K562 (cell line): ENCODE data around the gene TUT1. TPM values are rescaled to one million over a fixed set of nuclear protein-coding genes. Genes with fewer than 3 reads are reported as not detected.
A peak's percentile ranks its signal among the peaks of the same experiment; 100 is the strongest.

Experiments used
- ATAC-seq: fragments of 200-7000 bp; cut with Tn5 transposase; 3 replicates; pipeline ENCODE4 v1.9.1; 2020; ENCODE audit warnings: moderate library complexity
- BruUV-seq: library from RNA; stranded (reverse); fragments of 400-500 nt; replicated peaks from 2 replicates; lab custom pipeline; 2021; lab: Mats Ljungman, UMichigan
- CTCF ChIA-PET: fragments of 300-600 bp; formaldehyde crosslinking; extraction: SDS; loops from one replicate; lab custom pipeline; 2021; ENCODE audit warnings: low intra/inter-chr PET ratio; lab: Yijun Ruan, JAX
- POLR2A ChIA-PET: fragments of 300-600, 350-650 bp; sonication (Branson Sonifier 250); formaldehyde crosslinking; extraction: SDS; loops from one replicate; lab custom pipeline; 2021; ENCODE audit warnings: antibody characterized with exemption, inconsistent platforms; lab: Yijun Ruan, JAX
- DNase-seq, 4 experiments: peaks; one replicate each; pipeline versions ENCODE4 v3.0.0 to v3.0.0-alpha.2; 2011 to 2018; ENCODE audit warnings: low spot score in 3 of 4, mixed read lengths in 3 of 4; ENCODE audit errors: extremely low read depth in 1 of 4
- FAIRE-seq: peaks from 2 replicates; lab custom pipeline; 2011; peaks lifted over from hg19 to GRCh38; lab: Jason Lieb, UNC
- H2AFZ ChIP-seq: 2 replicates; pipeline ENCODE4 v1.6.0; 2011; ENCODE audit warnings: low read depth, low read length, control low read depth, inconsistent platforms
- H3K27ac ChIP-seq: fragments of 200-600 bp; 3 replicates; pipeline ENCODE4 v1.8.0; 2011; ENCODE audit warnings: low read depth, mild to moderate bottlenecking, control low read depth, inconsistent platforms, low read length, moderate library complexity, mixed read lengths; ENCODE audit errors: extremely low read depth
- H3K27me3 ChIP-seq, 2 experiments: fragments of 300-600 bp in 1 of 2; 2 replicates in 1 of 2; 3 replicates in 1 of 2; pipeline versions ENCODE4 v1.6.0 to v1.8.0; 2011; ENCODE audit warnings: inconsistent platforms in 2 of 2, low read length in 2 of 2, mild to moderate bottlenecking in 1 of 2, mixed read lengths in 1 of 2, moderate library complexity in 1 of 2; ENCODE audit not compliant: control insufficient read depth in 2 of 2, insufficient read depth in 2 of 2
- H3K36me3 ChIP-seq: fragments of 300-600 bp; 3 replicates; pipeline ENCODE4 v1.8.0; 2011; ENCODE audit warnings: mild to moderate bottlenecking, low read length, inconsistent platforms; ENCODE audit not compliant: control insufficient read depth, insufficient read depth
- H3K4me1 ChIP-seq, 2 experiments: fragments of 200-600 bp in 1 of 2; replicated peaks in 1 of 2; 2 replicates in 1 of 2; 3 replicates in 1 of 2; pipeline versions ENCODE4 v1.5.1 to v1.8.0; 2011; ENCODE audit warnings: inconsistent platforms in 2 of 2, low read length in 2 of 2, mild to moderate bottlenecking in 1 of 2, mixed read lengths in 1 of 2, moderate library complexity in 1 of 2; ENCODE audit not compliant: control insufficient read depth in 2 of 2, insufficient read depth in 2 of 2
- H3K4me2 ChIP-seq: 2 replicates; pipeline ENCODE4 v1.6.1; 2011; ENCODE audit warnings: low read length, control low read depth, inconsistent platforms, mixed read lengths; ENCODE audit not compliant: insufficient read depth
- H3K4me3 ChIP-seq: fragments of 200-600 bp; sonication (generic), shearing (Covaris generic); 2 replicates; pipeline ENCODE4 v1.5.1; 2016; ENCODE audit warnings: control low read depth, inconsistent platforms
- H3K79me2 ChIP-seq: fragments of 200-600 bp; 3 replicates; pipeline ENCODE4 v1.8.0; 2011; ENCODE audit warnings: low read length, inconsistent platforms; ENCODE audit not compliant: control insufficient read depth, insufficient read depth
- H3K9ac ChIP-seq, 2 experiments: 2 replicates each; pipeline versions ENCODE4 v1.6.0 to v1.6.1; 2011; ENCODE audit warnings: low read depth in 2 of 2, low read length in 2 of 2, control low read depth in 1 of 2, inconsistent platforms in 1 of 2, mild to moderate bottlenecking in 1 of 2, mixed read lengths in 1 of 2; ENCODE audit not compliant: insufficient read depth in 1 of 2
- H3K9me1 ChIP-seq: one replicate; pipeline ENCODE4 v1.6.0; 2011; ENCODE audit warnings: inconsistent platforms, mild to moderate bottlenecking, low read length, moderate library complexity; ENCODE audit not compliant: control insufficient read depth, insufficient read depth
- H3K9me3 ChIP-seq: replicated peaks from 2 replicates; pipeline ENCODE4 v1.5.1; 2011; ENCODE audit warnings: low read depth, low read length, inconsistent platforms; ENCODE audit not compliant: control insufficient read depth, insufficient read depth
- H4K20me1 ChIP-seq: replicated peaks from 2 replicates; pipeline ENCODE4 v1.6.1; 2011; ENCODE audit warnings: low read length, inconsistent platforms, mixed read lengths; ENCODE audit not compliant: control insufficient read depth, insufficient read depth
- BACH1 ChIP-seq: fragments of 200-800 bp; sonication (Bioruptor generic); IDR thresholded peaks from 2 replicates; pipeline ENCODE4 v1.6.1; 2016; ENCODE audit warnings: missing genetic modification characterization, missing compliant biosample characterization
- BRD4 ChIP-seq: fragments of 200-600 bp; sonication (generic); IDR thresholded peaks from 2 replicates; pipeline ENCODE4 v1.6.1; 2017; ENCODE audit warnings: inconsistent platforms
- CHD1 ChIP-seq: fragments of 200-600 bp; sonication (generic); IDR thresholded peaks from one replicate; pipeline ENCODE4 v1.6.1; 2012; ENCODE audit warnings: mild to moderate bottlenecking, moderate library complexity, low read length, inconsistent platforms
- FOXP1 ChIP-seq: sonication (generic); formaldehyde crosslinking; IDR thresholded peaks from 2 replicates; pipeline ENCODE4 v1.8.0; 2022; ENCODE audit warnings: mild to moderate bottlenecking, missing genetic modification reagents
- HDAC1 ChIP-seq, 2 experiments: fragments of 450-650 bp; IDR thresholded peaks; 2 replicates each; pipeline ENCODE4 v1.6.1; 2016 to 2017; ENCODE audit warnings: inconsistent platforms in 1 of 2, mild to moderate bottlenecking in 1 of 2, moderate library complexity in 1 of 2
- IRF2 ChIP-seq: sonication (generic); formaldehyde crosslinking; IDR thresholded peaks from 2 replicates; pipeline ENCODE4 v1.8.1; 2022; ENCODE audit warnings: mild to moderate bottlenecking, missing genetic modification reagents
- JUND ChIP-seq, 2 experiments: IDR thresholded peaks; 2 replicates in 1 of 2; 3 replicates in 1 of 2; pipeline ENCODE4 v1.6.1; 2011; ENCODE audit warnings: borderline replicate concordance in 2 of 2, low read depth in 2 of 2, low read length in 2 of 2, improper control_type of control experiment in 1 of 2, missing biosample characterization in 1 of 2, missing genetic modification characterization in 1 of 2, missing genetic modification reagents in 1 of 2
- KDM1A ChIP-seq, 2 experiments: fragments of 450-650 bp; IDR thresholded peaks; 2 replicates each; pipeline ENCODE4 v1.6.1; 2016; ENCODE audit warnings: mild to moderate bottlenecking in 2 of 2
- NR2C1 ChIP-seq, 2 experiments: fragments of 450-650 bp; IDR thresholded peaks; 2 replicates each; pipeline ENCODE4 v1.6.1; 2017; ENCODE audit warnings: mild to moderate bottlenecking in 2 of 2, antibody characterized with exemption in 1 of 2, inconsistent platforms in 1 of 2, missing compliant biosample characterization in 1 of 2, missing genetic modification characterization in 1 of 2
- NRF1 ChIP-seq, 2 experiments: fragments of 450-650 bp; IDR thresholded peaks in 1 of 2; conservative IDR thresholded peaks in 1 of 2; 2 replicates each; pipeline ENCODE4 v1.6.1; 2014; ENCODE audit warnings: mild to moderate bottlenecking in 2 of 2
- RBM17 ChIP-seq: fragments of 200-400 bp; formaldehyde crosslinking; IDR thresholded peaks from 2 replicates; pipeline ENCODE4 v1.6.1; 2017; ENCODE audit warnings: low read depth, mild to moderate bottlenecking, low read length, borderline replicate concordance
- ZNF134 ChIP-seq: fragments of 250-450 bp; sonication (Bioruptor Pico); conservative IDR thresholded peaks from 2 replicates; pipeline ENCODE4 v1.4.0; 2020
- ZNF436 ChIP-seq: fragments of 250-450, 450-650 bp; sonication (Bioruptor Pico); formaldehyde crosslinking; IDR thresholded peaks from 2 replicates; pipeline ENCODE4 v1.7.0; 2020; ENCODE audit warnings: mild to moderate bottlenecking
- ZNF696 ChIP-seq: fragments of 250-450 bp; sonication (Bioruptor Pico); conservative IDR thresholded peaks from 2 replicates; pipeline ENCODE4 v1.4.0; 2020; ENCODE audit warnings: mild to moderate bottlenecking, moderate library complexity
- WGBS: fragments of 100-300 bp; shearing (Covaris generic); methylation state at CpG from one replicate; pipeline ENCODE4 v1.1.6; 2016; ENCODE audit warnings: low coverage, mixed read lengths; ENCODE audit not compliant: insufficient coverage; ENCODE audit errors: missing lambda C conversion rate; 5-methylcytosine and 5-hydroxymethylcytosine counted together
- in situ Hi-C: fragments of 300-500 bp; cut with MboI; formaldehyde crosslinking; loops from 4 replicates; pipeline ENCODE4 v1.15.0; 2018; ENCODE audit warnings: inconsistent platforms, mixed read lengths
- intact Hi-C: fragments of 100-400 bp; cut with micrococcal nuclease; formaldehyde crosslinking; loops from 2 replicates; pipeline ENCODE4 v1.14.2; 2022
- polyA plus RNA-seq, 8 experiments: library from polyadenylated mRNA; depleted of rRNA in 4 of 8; stranded (reverse) in 5 of 8; unstranded in 3 of 8; fragments of >200 nt; fragmentation: Nextera tagmentation in 2 of 8; fragmentation: Illumina TruSeq in 1 of 8; extraction: Ambion mirVana in 2 of 8; extraction: Trizol in 1 of 8; gene quantifications; 2 replicates each; pipeline versions ENCODE4 v1.2.1 to v1.2.3, GENCODE V29; 2011 to 2014; ENCODE audit warnings: inconsistent platforms in 1 of 8, missing spikeins in 1 of 8
- total RNA-seq, 7 experiments: library from RNA; depleted of rRNA in 6 of 7; stranded (reverse); fragments of >200 nt in 6 of 7; fragmentation: Illumina TruSeq in 2 of 7; extraction: Trizol in 2 of 7; gene quantifications; 2 replicates each; pipeline versions ENCODE4 v1.2.1 to v1.2.3, GENCODE V29; 2011 to 2021; ENCODE audit warnings: low replicate concordance in 1 of 7
- TF ChIP-seq, protein P1 (sequence below), 2 experiments: IDR thresholded peaks; 2 replicates each; pipeline ENCODE4 v1.6.1; 2012; ENCODE audit warnings: improper control_type of control experiment in 2 of 2, low read depth in 2 of 2, low read length in 2 of 2, borderline replicate concordance in 1 of 2
- TF ChIP-seq, protein P2 (sequence below): fragments of 250-450 bp; sonication (Bioruptor Pico); IDR thresholded peaks from 2 replicates; pipeline ENCODE4 v1.6.1; 2021; ENCODE audit warnings: mild to moderate bottlenecking
- TF ChIP-seq, protein P3 (sequence below): fragments of 250-450 bp; sonication (Bioruptor Pico); IDR thresholded peaks from 2 replicates; pipeline ENCODE4 v1.9.0; 2021; ENCODE audit warnings: mild to moderate bottlenecking, inconsistent platforms

The TUT1 gene
- total and polyA plus RNA-seq, 9 of the 15 experiments (the other 6 are each of a cell fraction or from before 2014, with no cell fraction given): 0.66 to 44.3 (median 15.7) TPM

DNA sequence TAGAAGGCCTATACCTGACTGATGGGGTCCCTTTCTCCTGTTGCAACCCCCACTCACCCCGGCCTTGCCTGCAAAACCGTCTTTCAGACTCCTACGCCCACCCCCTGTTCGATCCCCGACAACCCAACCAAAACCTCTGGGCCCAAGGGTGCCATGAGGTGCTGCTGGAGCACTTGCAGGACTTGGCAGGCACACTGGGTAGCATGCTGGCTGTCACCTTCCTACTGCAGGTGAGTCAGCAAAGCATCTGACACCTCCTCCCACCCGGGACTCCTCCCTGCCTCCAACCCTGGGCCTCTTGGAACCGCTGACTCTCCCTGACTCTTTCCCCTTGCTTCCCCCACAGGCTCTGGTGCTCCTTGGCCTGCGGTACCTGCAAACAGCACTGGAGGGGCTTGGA, 23.0 kb upstream of the TUT1 start:
- Histone ChIP-seq H3K9me1 (peaks cover 2% of the 10 kb centered on the region), H3K27ac (peak overlapping the region; percentile 43; the same call in 2 of the 3 replicates), H3K4me1 (peaks cover 29 to 60% of the 10 kb centered on the region in 2 experiments), H3K9ac (peak overlapping the region; percentile 20 to 82; a peak in 3 of 4 replicates), H2AFZ (no peak overlapping the region), H3K4me3 (no peak overlapping the region), H3K27me3 (no peaks in the 10 kb centered on the region), H4K20me1 (0 out of 2 replicates have a peak, but pooled peaks cover 5% of the 10 kb centered on the region), H3K9me3 (no peaks in the 10 kb centered on the region), H3K79me2 (peaks cover 26% of the 10 kb centered on the region), H3K36me3 (peaks cover 47% of the 10 kb centered on the region), H3K4me2 (peak overlapping the region; percentile 28)
- no TSS peak for BruUV-seq
- ChIA-PET POLR2A (interaction anchor here (0.9 kb wide), 1 partner anchor 40 kb away, joined by 3 read pairs; no protein-coding TSS in a partner anchor), CTCF (interaction anchor here (0.5 kb wide), 1 partner anchor 115 kb away, joined by 3 read pairs; no protein-coding TSS in a partner anchor)
- DNase-seq (peak; percentile 52 to 76 (median 58)), FAIRE-seq (peak; percentile 78), ATAC-seq (peak; percentile 44)
- in situ Hi-C loops: no loop called here
- intact Hi-C loops: loop anchor here (5.0 kb wide), 1 partner anchor 78 kb away; no protein-coding TSS in a partner anchor
- WGBS: 42% methylated on average over 8 of the region's 8 CpGs
- TF ChIP-seq CHD1 (no peak), NR2C1 (IDR thresholded peaks at IDR 0.05) (no peak), NR2C1 (tag; IDR thresholded peaks at IDR 0.05) (no peak), BRD4 (no peak), JUND (IDR thresholded peaks at IDR 0.05; ENCODE audit: borderline replicate concordance, low read depth, low read length) (peak; percentile 40; the same call in 1 of the 2 replicates), JUND (tag; IDR thresholded peaks at IDR 0.05; ENCODE audit: borderline replicate concordance, low read depth, low read length) (peak; percentile 43; the same call in 1 of the 3 replicates), FOXP1 (no peak), KDM1A (IDR thresholded peaks at IDR 0.05) (no peak), RBM17 (no peak), NRF1 (conservative IDR thresholded peaks at IDR 0.05 in 1 of 2, IDR thresholded peaks at IDR 0.05 in 1 of 2) (0 out of 4 replicates have a peak, but pooled peaks of 1 of the 2 experiments have one; percentile 14), ZNF696 (CRISPR knock-in tag) (no peak), BACH1 (tag) (no peak), IRF2 (no peak), ZNF436 (CRISPR knock-in tag) (no peak), HDAC1 (IDR thresholded peaks at IDR 0.05) (0 out of 4 replicates have a peak, but pooled peaks of 1 of the 2 experiments have one; percentile 39), ZNF134 (CRISPR knock-in tag) (no peak)
- TF ChIP-seq, protein P1, sequence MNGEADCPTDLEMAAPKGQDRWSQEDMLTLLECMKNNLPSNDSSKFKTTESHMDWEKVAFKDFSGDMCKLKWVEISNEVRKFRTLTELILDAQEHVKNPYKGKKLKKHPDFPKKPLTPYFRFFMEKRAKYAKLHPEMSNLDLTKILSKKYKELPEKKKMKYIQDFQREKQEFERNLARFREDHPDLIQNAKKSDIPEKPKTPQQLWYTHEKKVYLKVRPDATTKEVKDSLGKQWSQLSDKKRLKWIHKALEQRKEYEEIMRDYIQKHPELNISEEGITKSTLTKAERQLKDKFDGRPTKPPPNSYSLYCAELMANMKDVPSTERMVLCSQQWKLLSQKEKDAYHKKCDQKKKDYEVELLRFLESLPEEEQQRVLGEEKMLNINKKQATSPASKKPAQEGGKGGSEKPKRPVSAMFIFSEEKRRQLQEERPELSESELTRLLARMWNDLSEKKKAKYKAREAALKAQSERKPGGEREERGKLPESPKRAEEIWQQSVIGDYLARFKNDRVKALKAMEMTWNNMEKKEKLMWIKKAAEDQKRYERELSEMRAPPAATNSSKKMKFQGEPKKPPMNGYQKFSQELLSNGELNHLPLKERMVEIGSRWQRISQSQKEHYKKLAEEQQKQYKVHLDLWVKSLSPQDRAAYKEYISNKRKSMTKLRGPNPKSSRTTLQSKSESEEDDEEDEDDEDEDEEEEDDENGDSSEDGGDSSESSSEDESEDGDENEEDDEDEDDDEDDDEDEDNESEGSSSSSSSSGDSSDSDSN (IDR thresholded peaks at IDR 0.05; ENCODE audit: borderline replicate concordance in 1 of 2, low read depth in 2 of 2, low read length in 2 of 2): peak in 1 of 2 experiments; percentile 84; a peak in 2 of 4 replicates
- TF ChIP-seq, protein P2, sequence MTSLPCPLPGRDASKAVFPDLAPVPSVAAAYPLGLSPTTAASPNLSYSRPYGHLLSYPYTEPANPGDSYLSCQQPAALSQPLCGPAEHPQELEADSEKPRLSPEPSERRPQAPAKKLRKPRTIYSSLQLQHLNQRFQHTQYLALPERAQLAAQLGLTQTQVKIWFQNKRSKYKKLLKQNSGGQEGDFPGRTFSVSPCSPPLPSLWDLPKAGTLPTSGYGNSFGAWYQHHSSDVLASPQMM (CRISPR knock-in tag): no peak
- TF ChIP-seq, protein P3, sequence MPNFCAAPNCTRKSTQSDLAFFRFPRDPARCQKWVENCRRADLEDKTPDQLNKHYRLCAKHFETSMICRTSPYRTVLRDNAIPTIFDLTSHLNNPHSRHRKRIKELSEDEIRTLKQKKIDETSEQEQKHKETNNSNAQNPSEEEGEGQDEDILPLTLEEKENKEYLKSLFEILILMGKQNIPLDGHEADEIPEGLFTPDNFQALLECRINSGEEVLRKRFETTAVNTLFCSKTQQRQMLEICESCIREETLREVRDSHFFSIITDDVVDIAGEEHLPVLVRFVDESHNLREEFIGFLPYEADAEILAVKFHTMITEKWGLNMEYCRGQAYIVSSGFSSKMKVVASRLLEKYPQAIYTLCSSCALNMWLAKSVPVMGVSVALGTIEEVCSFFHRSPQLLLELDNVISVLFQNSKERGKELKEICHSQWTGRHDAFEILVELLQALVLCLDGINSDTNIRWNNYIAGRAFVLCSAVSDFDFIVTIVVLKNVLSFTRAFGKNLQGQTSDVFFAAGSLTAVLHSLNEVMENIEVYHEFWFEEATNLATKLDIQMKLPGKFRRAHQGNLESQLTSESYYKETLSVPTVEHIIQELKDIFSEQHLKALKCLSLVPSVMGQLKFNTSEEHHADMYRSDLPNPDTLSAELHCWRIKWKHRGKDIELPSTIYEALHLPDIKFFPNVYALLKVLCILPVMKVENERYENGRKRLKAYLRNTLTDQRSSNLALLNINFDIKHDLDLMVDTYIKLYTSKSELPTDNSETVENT (CRISPR knock-in tag): no peak
